ENCODE results near the gene CPTP.
A peak's percentile ranks its signal among the peaks of the same experiment; 100 is the strongest.

Gene CPTP

DNA sequence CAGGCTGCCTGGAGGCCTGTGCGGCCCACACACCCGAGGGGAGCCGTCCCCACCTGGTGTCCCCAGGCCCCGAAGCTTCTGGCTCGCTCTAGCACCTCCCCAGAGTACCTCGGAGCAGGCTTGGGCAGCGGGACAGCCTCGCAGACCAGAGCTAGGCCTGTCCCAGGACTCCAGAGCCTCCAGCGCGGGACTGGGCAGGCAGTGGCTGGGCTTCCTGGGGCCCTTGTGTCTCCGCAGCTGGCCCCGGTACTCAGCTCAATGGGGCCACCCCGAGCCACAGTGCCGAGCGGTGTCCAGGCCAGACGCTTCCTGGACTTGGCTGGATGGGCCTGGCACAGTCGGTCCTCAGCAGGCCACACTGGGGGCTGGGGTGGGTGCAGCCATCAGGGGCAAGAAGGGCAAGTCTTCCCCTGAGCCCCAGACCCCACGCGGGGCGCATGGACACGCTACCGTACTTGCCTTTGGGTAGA, 39.5 kb upstream of the CPTP start:
- TF ChIP-seq, protein P1, sequence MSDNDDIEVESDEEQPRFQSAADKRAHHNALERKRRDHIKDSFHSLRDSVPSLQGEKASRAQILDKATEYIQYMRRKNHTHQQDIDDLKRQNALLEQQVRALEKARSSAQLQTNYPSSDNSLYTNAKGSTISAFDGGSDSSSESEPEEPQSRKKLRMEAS (IDR thresholded peaks at IDR 0.05; ENCODE audit: low read depth, low read length) = no peak
- TF ChIP-seq POLR2A (IDR thresholded peaks at IDR 0.05; ENCODE audit: extremely low read depth, insufficient read length) = no peak
- no peak for TF ChIP-seq MYC (IDR thresholded peaks at IDR 0.05; ENCODE audit: low read depth, low read length)
- TF ChIP-seq, protein P2, sequence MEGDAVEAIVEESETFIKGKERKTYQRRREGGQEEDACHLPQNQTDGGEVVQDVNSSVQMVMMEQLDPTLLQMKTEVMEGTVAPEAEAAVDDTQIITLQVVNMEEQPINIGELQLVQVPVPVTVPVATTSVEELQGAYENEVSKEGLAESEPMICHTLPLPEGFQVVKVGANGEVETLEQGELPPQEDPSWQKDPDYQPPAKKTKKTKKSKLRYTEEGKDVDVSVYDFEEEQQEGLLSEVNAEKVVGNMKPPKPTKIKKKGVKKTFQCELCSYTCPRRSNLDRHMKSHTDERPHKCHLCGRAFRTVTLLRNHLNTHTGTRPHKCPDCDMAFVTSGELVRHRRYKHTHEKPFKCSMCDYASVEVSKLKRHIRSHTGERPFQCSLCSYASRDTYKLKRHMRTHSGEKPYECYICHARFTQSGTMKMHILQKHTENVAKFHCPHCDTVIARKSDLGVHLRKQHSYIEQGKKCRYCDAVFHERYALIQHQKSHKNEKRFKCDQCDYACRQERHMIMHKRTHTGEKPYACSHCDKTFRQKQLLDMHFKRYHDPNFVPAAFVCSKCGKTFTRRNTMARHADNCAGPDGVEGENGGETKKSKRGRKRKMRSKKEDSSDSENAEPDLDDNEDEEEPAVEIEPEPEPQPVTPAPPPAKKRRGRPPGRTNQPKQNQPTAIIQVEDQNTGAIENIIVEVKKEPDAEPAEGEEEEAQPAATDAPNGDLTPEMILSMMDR (IDR thresholded peaks at IDR 0.05; ENCODE audit: low read depth, low read length) = no peak
- no peak overlapping the region for H3K4me3 ChIP-seq (ENCODE audit: low read depth, low read length)
- no peak for DNase-seq (ENCODE audit: low read depth)

DNA sequence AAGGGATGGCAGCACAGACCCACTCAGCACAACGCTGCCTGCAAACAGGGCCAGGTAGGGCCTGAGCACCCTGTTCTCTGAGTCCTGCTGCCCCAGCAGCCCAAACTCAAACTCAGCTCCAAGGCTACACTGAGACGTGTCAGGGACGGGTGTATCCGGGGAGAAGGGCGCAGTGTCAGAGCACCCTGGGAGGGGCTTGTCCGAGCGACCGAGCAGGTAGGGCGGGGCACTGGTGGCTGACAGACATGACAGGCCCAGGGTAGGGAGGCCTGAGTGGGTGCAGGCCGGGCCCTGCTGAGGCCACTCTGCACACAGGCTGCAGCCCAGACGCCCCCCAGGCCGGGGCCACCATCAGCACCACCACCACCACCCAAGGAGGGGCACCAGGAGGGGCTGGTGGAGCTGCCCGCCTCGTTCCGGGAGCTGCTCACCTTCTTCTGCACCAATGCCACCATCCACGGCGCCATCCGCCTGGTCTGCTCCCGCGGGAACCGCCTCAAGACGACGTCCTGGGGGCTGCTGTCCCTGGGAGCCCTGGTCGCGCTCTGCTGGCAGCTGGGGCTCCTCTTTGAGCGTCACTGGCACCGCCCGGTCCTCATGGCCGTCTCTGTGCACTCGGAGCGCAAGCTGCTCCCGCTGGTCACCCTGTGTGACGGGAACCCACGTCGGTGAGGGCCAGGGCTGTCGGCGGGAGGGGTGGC, 38.8 kb upstream of the CPTP start:
- TF ChIP-seq MYC (IDR thresholded peaks at IDR 0.05; ENCODE audit: low read depth, low read length) = no peak
- TF ChIP-seq, protein P2 (IDR thresholded peaks at IDR 0.05; ENCODE audit: low read depth, low read length) = no peak
- no peak for TF ChIP-seq POLR2A (IDR thresholded peaks at IDR 0.05; ENCODE audit: extremely low read depth, insufficient read length)
- TF ChIP-seq, protein P1 (IDR thresholded peaks at IDR 0.05; ENCODE audit: low read depth, low read length) = no peak
- no peak for DNase-seq (ENCODE audit: low read depth)
- H3K4me3 ChIP-seq (ENCODE audit: low read depth, low read length) = no peak overlapping the region

DNA sequence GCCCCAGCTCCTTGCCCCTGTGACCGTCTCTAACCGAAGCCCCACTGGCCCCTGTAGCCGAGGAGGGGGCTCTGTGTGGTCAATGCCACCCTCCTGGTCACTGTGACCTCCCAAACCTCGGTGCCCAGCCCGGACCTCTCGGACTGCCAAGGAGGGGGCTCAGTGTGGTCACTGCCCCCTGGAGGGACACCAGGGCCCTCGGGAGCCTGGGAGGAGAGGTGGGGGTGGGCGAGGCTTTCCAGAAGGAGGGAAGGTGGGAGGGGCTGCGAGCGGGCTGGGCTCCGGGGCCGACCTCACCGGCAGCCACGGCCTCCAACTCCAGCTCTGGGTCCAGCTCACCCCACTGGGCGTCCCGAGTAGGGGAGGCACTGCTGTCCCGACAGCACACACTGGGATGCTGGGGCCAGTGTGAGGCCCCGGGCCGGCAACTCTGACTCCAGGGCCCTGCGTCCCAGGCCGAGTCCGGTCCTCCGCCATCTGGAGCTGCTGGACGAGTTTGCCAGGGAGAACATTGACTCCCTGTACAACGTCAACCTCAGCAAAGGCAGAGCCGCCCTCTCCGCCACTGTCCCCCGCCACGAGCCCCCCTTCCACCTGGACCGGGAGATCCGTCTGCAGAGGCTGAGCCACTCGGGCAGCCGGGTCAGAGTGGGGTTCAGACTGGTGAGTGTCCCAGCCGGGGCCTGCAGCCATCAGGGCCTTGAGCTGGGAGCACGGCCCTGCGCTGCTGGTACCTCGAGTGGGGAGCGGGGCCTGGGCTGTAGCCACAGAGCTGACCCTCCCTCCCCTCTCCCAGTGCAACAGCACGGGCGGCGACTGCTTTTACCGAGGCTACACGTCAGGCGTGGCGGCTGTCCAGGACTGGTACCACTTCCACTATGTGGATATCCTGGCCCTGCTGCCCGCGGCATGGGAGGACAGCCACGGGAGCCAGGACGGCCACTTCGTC, 38.0 kb upstream of the CPTP start:
- H3K4me3 ChIP-seq (ENCODE audit: low read depth, low read length) = no peak overlapping the region
- TF ChIP-seq, protein P1 (IDR thresholded peaks at IDR 0.05; ENCODE audit: low read depth, low read length) = no peak
- TF ChIP-seq, protein P2 (IDR thresholded peaks at IDR 0.05; ENCODE audit: low read depth, low read length) = no peak
- DNase-seq (ENCODE audit: low read depth) = no peak

DNA sequence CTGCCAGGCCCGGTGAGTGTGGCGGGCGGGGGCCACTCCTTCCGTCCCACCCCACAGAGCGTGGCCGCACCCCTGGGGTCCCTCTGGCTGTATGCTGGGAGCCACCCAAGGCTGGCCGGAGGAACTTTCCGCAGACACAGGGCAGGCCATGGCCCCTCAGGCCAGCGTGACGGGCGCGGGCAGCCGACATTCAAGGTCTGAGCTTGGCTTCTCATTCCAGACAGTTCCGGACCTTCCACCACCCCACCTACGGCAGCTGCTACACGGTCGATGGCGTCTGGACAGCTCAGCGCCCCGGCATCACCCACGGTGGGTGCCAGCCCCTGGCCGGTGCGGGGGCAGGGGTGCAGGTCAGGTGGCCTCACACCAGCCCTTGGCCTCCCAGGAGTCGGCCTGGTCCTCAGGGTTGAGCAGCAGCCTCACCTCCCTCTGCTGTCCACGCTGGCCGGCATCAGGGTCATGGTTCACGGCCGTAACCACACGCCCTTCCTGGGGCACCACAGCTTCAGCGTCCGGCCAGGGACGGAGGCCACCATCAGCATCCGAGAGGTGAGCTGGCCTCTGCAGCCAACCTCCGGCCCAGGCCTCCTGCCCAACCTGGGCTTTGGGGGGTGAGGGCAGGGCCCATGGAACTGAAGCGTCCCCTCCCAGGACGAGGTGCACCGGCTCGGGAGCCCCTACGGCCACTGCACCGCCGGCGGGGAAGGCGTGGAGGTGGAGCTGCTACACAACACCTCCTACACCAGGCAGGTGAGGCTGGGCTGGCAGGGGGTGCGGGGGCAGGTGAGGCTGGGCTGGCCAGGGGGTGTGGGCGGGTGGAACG, 37.1 kb upstream of the CPTP start:
- no peak overlapping the region for H3K4me3 ChIP-seq (ENCODE audit: low read depth, low read length)
- TF ChIP-seq MYC (IDR thresholded peaks at IDR 0.05; ENCODE audit: low read depth, low read length) (no peak), POLR2A (IDR thresholded peaks at IDR 0.05; ENCODE audit: extremely low read depth, insufficient read length) (no peak)
- TF ChIP-seq, protein P2 (IDR thresholded peaks at IDR 0.05; ENCODE audit: low read depth, low read length) = no peak
- TF ChIP-seq, protein P1 (IDR thresholded peaks at IDR 0.05; ENCODE audit: low read depth, low read length) = no peak
- no peak for DNase-seq (ENCODE audit: low read depth)

DNA sequence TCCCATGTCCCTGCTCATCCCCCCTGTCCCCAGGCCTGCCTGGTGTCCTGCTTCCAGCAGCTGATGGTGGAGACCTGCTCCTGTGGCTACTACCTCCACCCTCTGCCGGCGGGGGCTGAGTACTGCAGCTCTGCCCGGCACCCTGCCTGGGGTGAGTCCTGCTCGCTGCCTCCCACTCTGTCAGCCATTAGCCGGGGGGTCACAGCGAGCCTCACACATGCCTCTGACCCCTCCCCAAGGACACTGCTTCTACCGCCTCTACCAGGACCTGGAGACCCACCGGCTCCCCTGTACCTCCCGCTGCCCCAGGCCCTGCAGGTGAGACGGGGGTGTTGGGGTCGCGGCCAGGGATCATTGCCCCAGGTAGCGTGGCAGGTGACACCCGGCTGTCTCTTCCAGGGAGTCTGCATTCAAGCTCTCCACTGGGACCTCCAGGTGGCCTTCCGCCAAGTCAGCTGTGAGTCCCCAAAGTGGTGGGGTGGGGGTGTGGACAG, 34.3 kb upstream of the CPTP start:
- TF ChIP-seq POLR2A (IDR thresholded peaks at IDR 0.05; ENCODE audit: extremely low read depth, insufficient read length) = no peak
- TF ChIP-seq, protein P2 (IDR thresholded peaks at IDR 0.05; ENCODE audit: low read depth, low read length) = peak; percentile 7
- H3K4me3 ChIP-seq (ENCODE audit: low read depth, low read length) = no peak overlapping the region
- peak; percentile 43 for DNase-seq (ENCODE audit: low read depth)
